Endothelial cell of umbilical vein (primary cell): ENCODE measurements around the gene EFS.

ENCODE experiments used
- CTCF ChIP-seq, 2 donors: IDR thresholded peaks; 1 replicate in 1 of 2; 2 replicates in 1 of 2; pipeline ENCODE4 v1.5.1; 2011; ENCODE audit warnings: low read length in 2 of 2, mild to moderate bottlenecking in 2 of 2, moderate library complexity in 2 of 2, control low read depth in 1 of 2, inconsistent platforms in 1 of 2, low read depth in 1 of 2; ENCODE audit not compliant: insufficient read depth in 1 of 2; ENCODE audit errors: extremely low read depth in 1 of 2
- MAX ChIP-seq: IDR thresholded peaks from 2 replicates; pipeline ENCODE4 v1.6.1; 2011; ENCODE audit not compliant: insufficient read depth, insufficient read length
- POLR2A ChIP-seq: IDR thresholded peaks from 2 replicates; pipeline ENCODE4 v1.6.1; 2012; ENCODE audit warnings: low read depth, mild to moderate bottlenecking, control low read depth, low read length
- POLR2AphosphoS5 ChIP-seq: IDR thresholded peaks from 2 replicates; pipeline ENCODE4 v1.6.1; 2012; ENCODE audit warnings: low read depth, mild to moderate bottlenecking, control low read depth, low read length, moderate library complexity; ENCODE audit not compliant: insufficient read depth

DNA sequence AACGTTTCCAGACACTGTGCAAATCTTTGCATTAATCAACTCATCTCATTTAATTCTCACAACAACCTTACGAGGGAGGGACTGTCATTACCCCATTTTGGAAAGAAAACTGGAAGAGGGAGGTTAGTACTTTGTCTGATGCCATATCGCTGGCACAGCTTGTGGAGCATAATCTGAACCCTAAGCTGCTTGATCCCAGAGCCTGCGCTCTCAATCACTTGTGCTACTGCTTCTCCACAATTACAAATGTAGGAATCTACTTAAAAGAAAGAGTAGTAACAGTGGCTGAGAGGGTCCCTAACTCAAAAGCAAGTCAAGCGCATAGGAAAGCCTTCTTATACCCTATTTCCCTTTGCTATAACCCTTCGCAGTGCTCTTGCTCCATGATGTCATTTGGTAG lies 3.2 kb downstream of the EFS start:
- TF ChIP-seq CTCF (IDR thresholded peaks at IDR 0.05; ENCODE audit: extremely low read depth in 1 of 2, insufficient read depth in 1 of 2, low read depth in 1 of 2, low read length in 2 of 2) = no peak
- TF ChIP-seq MAX = no peak
- TF ChIP-seq POLR2AphosphoS5 = no peak
- TF ChIP-seq POLR2A = no peak
